ENCODE data around the gene SMIM35. TPM values are rescaled to one million over a fixed set of nuclear protein-coding genes. Genes with fewer than 3 reads are reported as not detected.
A peak's percentile ranks its signal among the peaks of the same experiment; 100 is the strongest.

The SMIM35 gene
- total RNA-seq, 1 experiment from 2014 or later = not detected

- peak; percentile 57 for DNase-seq
- H3K9me3 Mint-ChIP-seq = no peaks in the 10 kb centered on the region
- peaks cover 3% of the 10 kb centered on the region; the same call in 1 of the 2 replicates for H3K4me1 ChIP-seq (ENCODE audit: insufficient read depth, low read length)
- WGBS (ENCODE audit: extremely low coverage, insufficient read length, low lambda C conversion rate) = no CpG with 5 or more reads among the region's 11 CpGs
- H3K27me3 Mint-ChIP-seq (ENCODE audit: low read depth) = peaks cover 17% of the 10 kb centered on the region
- H2AFZ ChIP-seq (ENCODE audit: low read length) = no peak overlapping the region
- no peak overlapping the region for H3K27ac ChIP-seq (ENCODE audit: insufficient read length, low read depth, low read length)
- no peak overlapping the region for H4K5ac ChIP-seq (ENCODE audit: insufficient read length, low read depth, low read length)
- no peak overlapping the region for H3K18ac ChIP-seq (ENCODE audit: insufficient read length, low read depth, low read length)
- H3K36me3 Mint-ChIP-seq (ENCODE audit: insufficient read depth in 1 of 3, low read depth in 3 of 3) = no peaks in the 10 kb centered on the region
- no peak overlapping the region for H3K23ac ChIP-seq (ENCODE audit: insufficient read length, low read depth, low read length)
- H3K56ac ChIP-seq (ENCODE audit: insufficient read length, low read depth, low read length) = no peak overlapping the region
- no peak overlapping the region for H3K4me3 Mint-ChIP-seq
- H2AK5ac ChIP-seq (ENCODE audit: insufficient read length, low read length) = no peak overlapping the region
- no peaks in the 10 kb centered on the region; the same call in 1 of the 2 replicates for H3K27me3 ChIP-seq (ENCODE audit: insufficient read depth, low read length)
- H2BK20ac ChIP-seq (ENCODE audit: low read depth, low read length, poor library complexity, severe bottlenecking) = no peak overlapping the region
- H3K79me1 ChIP-seq (ENCODE audit: insufficient read depth, low read depth, low read length, poor library complexity, severe bottlenecking) = no peaks in the 10 kb centered on the region
- no peak overlapping the region; a peak in 1 of 7 replicates for H3K27ac Mint-ChIP-seq
- H3K79me2 ChIP-seq (ENCODE audit: insufficient read depth, low read length) = no peaks in the 10 kb centered on the region
- H4K20me1 ChIP-seq (ENCODE audit: control insufficient read depth, insufficient read depth, insufficient read length) = no peaks in the 10 kb centered on the region
- no peak overlapping the region for H2BK5ac ChIP-seq (ENCODE audit: insufficient read length, low read length)
- H2BK120ac ChIP-seq (ENCODE audit: low read depth, low read length, poor library complexity, severe bottlenecking) = no peak overlapping the region
- TF ChIP-seq CTCF (conservative IDR thresholded peaks at IDR 0.05) = no peak
- no peak overlapping the region for H3K4me2 ChIP-seq (ENCODE audit: insufficient read depth, insufficient read length, low read length)
- no peaks in the 10 kb centered on the region for H3K23me2 ChIP-seq (ENCODE audit: insufficient read length, low read depth, low read length, poor library complexity, severe bottlenecking)
- no peaks in the 10 kb centered on the region for H3K9me3 ChIP-seq (ENCODE audit: control insufficient read depth, low read depth, low read length)
- peaks cover 19 to 27% of the 10 kb centered on the region in 2 experiments for H3K4me1 Mint-ChIP-seq
- no peak overlapping the region for H2BK12ac ChIP-seq (ENCODE audit: insufficient read length, low read depth, low read length)
- H4K91ac ChIP-seq (ENCODE audit: insufficient read length, low read depth, low read length) = no peak overlapping the region
- no peak overlapping the region; the same call in 1 of the 2 replicates for H3K14ac ChIP-seq (ENCODE audit: insufficient read depth, low read length)
- no peak overlapping the region for H4K8ac ChIP-seq (replicated peaks; ENCODE audit: insufficient read length, low read depth, low read length)
- no peak overlapping the region for H3K4ac ChIP-seq (ENCODE audit: low read depth, low read length)
- H2BK15ac ChIP-seq (ENCODE audit: low read depth, low read length) = no peak overlapping the region
- H3T11ph ChIP-seq (ENCODE audit: low read length) = no peak overlapping the region
- no peak overlapping the region for H3K9ac ChIP-seq (ENCODE audit: extremely low read depth, insufficient read length, low read length)
Observed at GRCh38 chr11:118098996-118099837, 12.5 kb upstream of the SMIM35 start.

Measured in H9 (cell line).